Spleen (tissue), 11 donors: ENCODE measurements around the gene SLC16A3. TPM values are rescaled to one million over a fixed set of nuclear protein-coding genes. Genes with fewer than 3 reads are reported as not detected.

Experiments used
- DNase-seq: peaks from one replicate; pipeline ENCODE4 v3.0.0-alpha.2; 2020
- H3K27ac ChIP-seq, 8 donors: fragments of 200-600 bp; sonication (generic) in 7 of 8; 1 replicate in 4 of 8; 2 replicates in 4 of 8; pipeline versions ENCODE4 v1.5.0 to v1.8.0; 2016 to 2021; ENCODE audit warnings: inconsistent platforms in 4 of 8, mild to moderate bottlenecking in 4 of 8, moderate library complexity in 1 of 8
- H3K27me3 ChIP-seq, 7 donors: fragments of 200-600 bp; sonication (generic) in 6 of 7; replicated peaks in 1 of 7; 1 replicate in 4 of 7; 2 replicates in 3 of 7; pipeline versions ENCODE4 v1.5.0 to v1.8.0; 2016 to 2021; ENCODE audit warnings: inconsistent platforms in 3 of 7, mild to moderate bottlenecking in 1 of 7
- H3K36me3 ChIP-seq, 6 donors: fragments of 200-600 bp; sonication (generic) in 5 of 6; 1 replicate in 4 of 6; 2 replicates in 2 of 6; pipeline versions ENCODE4 v1.5.0 to v1.8.0; 2016 to 2021; ENCODE audit warnings: inconsistent platforms in 2 of 6
- H3K4me1 ChIP-seq, 6 donors: fragments of 200-600 bp; sonication (generic) in 5 of 6; 1 replicate in 3 of 6; 2 replicates in 3 of 6; pipeline versions ENCODE4 v1.5.0 to v1.8.0; 2016 to 2021; ENCODE audit warnings: inconsistent platforms in 3 of 6
- H3K4me3 ChIP-seq, 8 donors: fragments of 200-600 bp; sonication (generic) in 7 of 8; 1 replicate in 4 of 8; 2 replicates in 4 of 8; pipeline versions ENCODE4 v1.5.0 to v1.8.0; 2016 to 2021; ENCODE audit warnings: inconsistent platforms in 4 of 8, mild to moderate bottlenecking in 4 of 8, moderate library complexity in 2 of 8
- H3K9me3 ChIP-seq, 8 donors: fragments of 200-600 bp; sonication (generic) in 7 of 8; 1 replicate in 4 of 8; 2 replicates in 4 of 8; pipeline versions ENCODE4 v1.5.0 to v1.8.0; 2016 to 2021; ENCODE audit warnings: inconsistent platforms in 4 of 8
- POLR2A ChIP-seq, 3 donors: fragments of 450-650 bp; IDR thresholded peaks; one replicate each; pipeline ENCODE4 v1.5.1; 2017; ENCODE audit warnings: antibody characterized with exemption in 3 of 3, mild to moderate bottlenecking in 1 of 3
- POLR2AphosphoS5 ChIP-seq, 3 donors: sonication (generic); formaldehyde crosslinking; IDR thresholded peaks; one replicate each; pipeline ENCODE4 v1.5.1; 2017; ENCODE audit warnings: antibody characterized with exemption in 3 of 3
- WGBS, 5 donors: extraction: QIAGEN DNeasy Blood & Tissue Kit in 3 of 5; methylation state at CpG; one replicate each; pipeline versions ENCODE4 v1.1.5 to v1.1.7; 2013 to 2018; 5-methylcytosine and 5-hydroxymethylcytosine counted together
- intact Hi-C: fragments of 100-400 bp; cut with DNase I; formaldehyde crosslinking; loops from one replicate; pipeline ENCODE4 v1.15.0; 2023; ENCODE audit warnings: low total_unique reads
- polyA plus RNA-seq, 3 donors: library from polyadenylated mRNA; stranded (reverse); fragments of 200-250 nt; gene quantifications; one replicate each; pipeline ENCODE4 v1.2.1, GENCODE V29; 2013
- total RNA-seq, 7 donors: library from RNA; depleted of rRNA in 3 of 7; stranded (reverse); fragments of >200 nt in 3 of 7; fragmentation: NEBNext Ultra II Directional in 4 of 7; extraction: Animal tissue kit (Norgen Biotek cat#: 25700) in 4 of 7; gene quantifications; one replicate each; pipeline versions ENCODE4 v1.1.0 to v1.2.1, GENCODE V29; 2016 to 2021
- TF ChIP-seq, protein P1 (sequence below), 11 experiments: fragments of 200-600 bp in 7 of 11; fragments of 450-650 bp in 4 of 11; sonication (generic) in 4 of 11; IDR thresholded peaks in 8 of 11; conservative IDR thresholded peaks in 3 of 11; 1 replicate in 7 of 11; 2 replicates in 4 of 11; pipeline versions ENCODE4 v1.4.0 to v1.8.0; 2016 to 2021; ENCODE audit warnings: antibody characterized with exemption in 11 of 11, inconsistent platforms in 4 of 11, mild to moderate bottlenecking in 1 of 11
- donor health status: healthy with polysubstance abuse.
- donor health status: DM: no; HTN: no; CAD: no; lungs with moderate emphysema.
- donor health status: DM: no; HTN: no; CAD: no.
- donor health status: Bipolar disorder and iron deficiency.
- donor health status: healthy.
- donor health status: DM: no; HTN: no; CAD: no.
- donor health status: DM: yes; HTN: yes; CAD: no.

SLC16A3 gene
- total and polyA plus RNA-seq, 10 donors, result 11.1 to 185 (median 74.0) TPM

GRCh38 chr17:82225368-82226029 is 3.3 kb upstream of the SLC16A3 start:
- peak in 2 of 3 donors; percentile 8 to 59 for TF ChIP-seq POLR2AphosphoS5 (IDR thresholded peaks at IDR 0.05)
- TF ChIP-seq, protein P1, sequence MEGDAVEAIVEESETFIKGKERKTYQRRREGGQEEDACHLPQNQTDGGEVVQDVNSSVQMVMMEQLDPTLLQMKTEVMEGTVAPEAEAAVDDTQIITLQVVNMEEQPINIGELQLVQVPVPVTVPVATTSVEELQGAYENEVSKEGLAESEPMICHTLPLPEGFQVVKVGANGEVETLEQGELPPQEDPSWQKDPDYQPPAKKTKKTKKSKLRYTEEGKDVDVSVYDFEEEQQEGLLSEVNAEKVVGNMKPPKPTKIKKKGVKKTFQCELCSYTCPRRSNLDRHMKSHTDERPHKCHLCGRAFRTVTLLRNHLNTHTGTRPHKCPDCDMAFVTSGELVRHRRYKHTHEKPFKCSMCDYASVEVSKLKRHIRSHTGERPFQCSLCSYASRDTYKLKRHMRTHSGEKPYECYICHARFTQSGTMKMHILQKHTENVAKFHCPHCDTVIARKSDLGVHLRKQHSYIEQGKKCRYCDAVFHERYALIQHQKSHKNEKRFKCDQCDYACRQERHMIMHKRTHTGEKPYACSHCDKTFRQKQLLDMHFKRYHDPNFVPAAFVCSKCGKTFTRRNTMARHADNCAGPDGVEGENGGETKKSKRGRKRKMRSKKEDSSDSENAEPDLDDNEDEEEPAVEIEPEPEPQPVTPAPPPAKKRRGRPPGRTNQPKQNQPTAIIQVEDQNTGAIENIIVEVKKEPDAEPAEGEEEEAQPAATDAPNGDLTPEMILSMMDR (IDR thresholded peaks at IDR 0.05 in 8 of 11, conservative IDR thresholded peaks at IDR 0.05 in 3 of 11), result no peak
- peak; percentile 77 for DNase-seq
- Histone ChIP-seq H3K36me3 (no peaks in the 10 kb centered on the region), H3K9me3 (no peaks in the 10 kb centered on the region), H3K4me3 (no peak overlapping the region), H3K27me3 (no peaks in the 10 kb centered on the region), H3K4me1 (peaks cover 14 to 88% (median 30%) of the 10 kb centered on the region in 6 donors), H3K27ac (peak overlapping the region in 2 of 8 donors; percentile 99 to 100)
- intact Hi-C loops, result no loop called here
- WGBS, 5 donors, result 68 to 91% (median 84%) methylated on average over 19 to 24 of the region's 24 CpGs

- Histone ChIP-seq H3K27ac (peak overlapping the region in 3 of 8 donors; percentile 99 to 100 (median 99)), H3K4me1 (peaks cover 20 to 88% (median 37%) of the 10 kb centered on the region in 6 donors), H3K9me3 (no peaks in the 10 kb centered on the region), H3K36me3 (no peaks in the 10 kb centered on the region), H3K4me3 (no peak overlapping the region), H3K27me3 (no peaks in the 10 kb centered on the region)
- DNase-seq, result peak; percentile 77
- peak in 1 of 3 donors; percentile 23 for TF ChIP-seq POLR2AphosphoS5 (IDR thresholded peaks at IDR 0.05)
- TF ChIP-seq, protein P1 (IDR thresholded peaks at IDR 0.05 in 8 of 11, conservative IDR thresholded peaks at IDR 0.05 in 3 of 11), result no peak
- WGBS, 5 donors, result 92 to 100% (median 93%) methylated on average over 2 to 15 of the region's 15 CpGs
- intact Hi-C loops, result no loop called here
These were observed 2.6 kb upstream of the SLC16A3 start for GRCh38 chr17:82226146-82226808.

DNA sequence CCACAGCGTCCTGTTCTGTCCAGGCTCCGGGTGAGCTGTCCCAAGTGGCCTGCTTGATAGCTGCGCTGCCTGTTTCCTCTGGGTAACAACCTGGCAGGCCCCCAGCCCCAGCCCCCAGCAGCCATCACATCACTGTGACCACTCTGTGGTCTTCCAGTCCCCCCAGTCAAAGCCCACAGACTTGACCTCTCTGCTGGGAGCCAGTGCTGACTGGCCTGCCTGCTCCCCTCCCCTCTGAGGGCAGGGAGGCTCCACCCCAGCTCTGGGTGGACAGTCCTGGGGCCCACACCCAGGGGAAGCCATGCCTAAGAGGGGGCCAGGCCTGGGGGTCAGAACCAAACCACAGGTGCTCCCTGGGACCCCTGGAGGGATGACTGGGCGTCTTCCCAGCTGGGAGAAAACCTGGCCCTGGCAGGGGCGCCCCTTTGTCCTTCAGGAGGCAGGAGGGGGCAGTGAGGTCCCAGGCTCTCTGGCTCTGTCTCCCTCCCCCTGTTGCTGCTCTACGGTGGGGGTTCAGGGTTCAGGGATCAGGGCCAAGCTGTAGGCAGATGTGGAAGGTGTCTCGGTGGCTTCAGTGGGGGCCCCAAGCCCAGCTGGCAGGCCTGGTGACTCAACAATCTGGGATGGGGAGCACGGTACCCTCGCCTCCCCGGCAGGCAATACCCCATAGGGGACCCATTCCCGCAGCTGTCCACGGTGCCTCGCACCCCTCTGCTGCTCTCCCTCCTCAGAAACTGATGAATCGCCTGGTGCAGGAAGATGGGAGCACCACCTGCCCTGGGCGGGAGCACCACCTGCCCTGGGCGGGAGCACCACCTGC is 1.8 kb upstream of the SLC16A3 start:
- TF ChIP-seq, protein P1 (IDR thresholded peaks at IDR 0.05 in 8 of 11, conservative IDR thresholded peaks at IDR 0.05 in 3 of 11), result no peak
- TF ChIP-seq POLR2A (IDR thresholded peaks at IDR 0.05), result no peak
- TF ChIP-seq POLR2AphosphoS5 (IDR thresholded peaks at IDR 0.05), result no peak

More for the DNA sequence above, 1.8 kb upstream of the SLC16A3 start:
- DNase-seq, result peak; percentile 78
- intact Hi-C loops, result no loop called here
- 86 to 93% (median 88%) methylated on average over 9 to 16 of the region's 16 CpGs for WGBS, 5 donors
- Histone ChIP-seq H3K4me1 (peaks cover 27 to 89% (median 45%) of the 10 kb centered on the region in 6 donors), H3K27ac (peak overlapping the region in 7 of 8 donors; percentile 89 to 100 (median 99)), H3K36me3 (no peaks in the 10 kb centered on the region), H3K9me3 (no peaks in the 10 kb centered on the region), H3K4me3 (peak overlapping the region in 1 of 8 donors; percentile 85), H3K27me3 (no peaks in the 10 kb centered on the region)
